K562 (cell line): Measurements from ENCODE around the gene AGAP3. TPM values are rescaled to one million over a fixed set of nuclear protein-coding genes. Genes with fewer than 3 reads are reported as not detected.
A peak's percentile ranks its signal among the peaks of the same experiment; 100 is the strongest.

Experiments used
- ATAC-seq: fragments of 200-7000 bp; cut with Tn5 transposase; 3 replicates; pipeline ENCODE4 v1.9.1; 2020; ENCODE audit warnings: moderate library complexity
- BruUV-seq: library from RNA; stranded (reverse); fragments of 400-500 nt; replicated peaks from 2 replicates; lab custom pipeline; 2021; lab: Mats Ljungman, UMichigan
- CTCF ChIA-PET: fragments of 300-600 bp; formaldehyde crosslinking; extraction: SDS; loops from one replicate; lab custom pipeline; 2021; ENCODE audit warnings: low intra/inter-chr PET ratio; lab: Yijun Ruan, JAX
- POLR2A ChIA-PET: fragments of 300-600, 350-650 bp; sonication (Branson Sonifier 250); formaldehyde crosslinking; extraction: SDS; loops from one replicate; lab custom pipeline; 2021; ENCODE audit warnings: antibody characterized with exemption, inconsistent platforms; lab: Yijun Ruan, JAX
- DNase-seq, 4 experiments: peaks; one replicate each; pipeline versions ENCODE4 v3.0.0 to v3.0.0-alpha.2; 2011 to 2018; ENCODE audit warnings: low spot score in 3 of 4, mixed read lengths in 3 of 4; ENCODE audit errors: extremely low read depth in 1 of 4
- FAIRE-seq: peaks from 2 replicates; lab custom pipeline; 2011; peaks lifted over from hg19 to GRCh38; lab: Jason Lieb, UNC
- H2AFZ ChIP-seq: 2 replicates; pipeline ENCODE4 v1.6.0; 2011; ENCODE audit warnings: low read depth, low read length, control low read depth, inconsistent platforms
- H3K27ac ChIP-seq: fragments of 200-600 bp; 3 replicates; pipeline ENCODE4 v1.8.0; 2011; ENCODE audit warnings: low read depth, mild to moderate bottlenecking, control low read depth, inconsistent platforms, low read length, moderate library complexity, mixed read lengths; ENCODE audit errors: extremely low read depth
- H3K27me3 ChIP-seq, 2 experiments: fragments of 300-600 bp in 1 of 2; 2 replicates in 1 of 2; 3 replicates in 1 of 2; pipeline versions ENCODE4 v1.6.0 to v1.8.0; 2011; ENCODE audit warnings: inconsistent platforms in 2 of 2, low read length in 2 of 2, mild to moderate bottlenecking in 1 of 2, mixed read lengths in 1 of 2, moderate library complexity in 1 of 2; ENCODE audit not compliant: control insufficient read depth in 2 of 2, insufficient read depth in 2 of 2
- H3K36me3 ChIP-seq: fragments of 300-600 bp; 3 replicates; pipeline ENCODE4 v1.8.0; 2011; ENCODE audit warnings: mild to moderate bottlenecking, low read length, inconsistent platforms; ENCODE audit not compliant: control insufficient read depth, insufficient read depth
- H3K4me1 ChIP-seq, 2 experiments: fragments of 200-600 bp in 1 of 2; replicated peaks in 1 of 2; 2 replicates in 1 of 2; 3 replicates in 1 of 2; pipeline versions ENCODE4 v1.5.1 to v1.8.0; 2011; ENCODE audit warnings: inconsistent platforms in 2 of 2, low read length in 2 of 2, mild to moderate bottlenecking in 1 of 2, mixed read lengths in 1 of 2, moderate library complexity in 1 of 2; ENCODE audit not compliant: control insufficient read depth in 2 of 2, insufficient read depth in 2 of 2
- H3K4me2 ChIP-seq: 2 replicates; pipeline ENCODE4 v1.6.1; 2011; ENCODE audit warnings: low read length, control low read depth, inconsistent platforms, mixed read lengths; ENCODE audit not compliant: insufficient read depth
- H3K4me3 ChIP-seq: fragments of 200-600 bp; sonication (generic), shearing (Covaris generic); 2 replicates; pipeline ENCODE4 v1.5.1; 2016; ENCODE audit warnings: control low read depth, inconsistent platforms
- H3K79me2 ChIP-seq: fragments of 200-600 bp; 3 replicates; pipeline ENCODE4 v1.8.0; 2011; ENCODE audit warnings: low read length, inconsistent platforms; ENCODE audit not compliant: control insufficient read depth, insufficient read depth
- H3K9ac ChIP-seq, 2 experiments: 2 replicates each; pipeline versions ENCODE4 v1.6.0 to v1.6.1; 2011; ENCODE audit warnings: low read depth in 2 of 2, low read length in 2 of 2, control low read depth in 1 of 2, inconsistent platforms in 1 of 2, mild to moderate bottlenecking in 1 of 2, mixed read lengths in 1 of 2; ENCODE audit not compliant: insufficient read depth in 1 of 2
- H3K9me1 ChIP-seq: one replicate; pipeline ENCODE4 v1.6.0; 2011; ENCODE audit warnings: inconsistent platforms, mild to moderate bottlenecking, low read length, moderate library complexity; ENCODE audit not compliant: control insufficient read depth, insufficient read depth
- H3K9me3 ChIP-seq: replicated peaks from 2 replicates; pipeline ENCODE4 v1.5.1; 2011; ENCODE audit warnings: low read depth, low read length, inconsistent platforms; ENCODE audit not compliant: control insufficient read depth, insufficient read depth
- H4K20me1 ChIP-seq: replicated peaks from 2 replicates; pipeline ENCODE4 v1.6.1; 2011; ENCODE audit warnings: low read length, inconsistent platforms, mixed read lengths; ENCODE audit not compliant: control insufficient read depth, insufficient read depth
- CBX3 ChIP-seq, 2 experiments: IDR thresholded peaks; 1 replicate in 1 of 2; 2 replicates in 1 of 2; pipeline ENCODE4 v1.6.1; 2012; ENCODE audit warnings: inconsistent platforms in 2 of 2, low read length in 2 of 2, borderline replicate concordance in 1 of 2, control low read depth in 1 of 2
- FOSL1 ChIP-seq: fragments of 200-800 bp; sonication (Bioruptor generic); conservative IDR thresholded peaks from 2 replicates; pipeline ENCODE4 v1.6.1; 2016; ENCODE audit warnings: missing genetic modification characterization, missing compliant biosample characterization
- MAFF ChIP-seq: IDR thresholded peaks from 2 replicates; pipeline ENCODE4 v1.6.1; 2012; ENCODE audit warnings: low read length, improper control_type of control experiment
- NONO ChIP-seq, 2 experiments: fragments of 200-400 bp in 1 of 2; fragments of 450-650 bp in 1 of 2; formaldehyde crosslinking in 1 of 2; IDR thresholded peaks; 2 replicates each; pipeline ENCODE4 v1.6.1; 2017; ENCODE audit warnings: low read depth in 2 of 2, mild to moderate bottlenecking in 2 of 2, moderate library complexity in 2 of 2, low read length in 1 of 2
- STAT5B ChIP-seq: fragments of 250-450 bp; sonication (Bioruptor Pico); IDR thresholded peaks from 2 replicates; pipeline ENCODE4 v1.8.0; 2021; ENCODE audit warnings: mild to moderate bottlenecking, inconsistent platforms
- VEZF1 ChIP-seq: fragments of 200-800 bp; sonication (Bioruptor generic); IDR thresholded peaks from 2 replicates; pipeline ENCODE4 v1.6.1; 2017; ENCODE audit warnings: missing genetic modification characterization, missing compliant biosample characterization
- ZBTB40 ChIP-seq, 2 experiments: fragments of 450-650 bp in 1 of 2; sonication (generic) in 1 of 2; formaldehyde crosslinking in 1 of 2; IDR thresholded peaks; 2 replicates each; pipeline versions ENCODE4 v1.7.1 to v1.9.0; 2016 to 2022; ENCODE audit warnings: inconsistent platforms in 1 of 2, mild to moderate bottlenecking in 1 of 2, missing genetic modification reagents in 1 of 2
- ZNF175 ChIP-seq: fragments of 200-800 bp; sonication (Bioruptor generic); IDR thresholded peaks from 2 replicates; pipeline ENCODE4 v1.6.1; 2016; ENCODE audit warnings: low read depth, mild to moderate bottlenecking, missing genetic modification characterization, missing compliant biosample characterization
- WGBS: fragments of 100-300 bp; shearing (Covaris generic); methylation state at CpG from one replicate; pipeline ENCODE4 v1.1.6; 2016; ENCODE audit warnings: low coverage, mixed read lengths; ENCODE audit not compliant: insufficient coverage; ENCODE audit errors: missing lambda C conversion rate; 5-methylcytosine and 5-hydroxymethylcytosine counted together
- in situ Hi-C: fragments of 300-500 bp; cut with MboI; formaldehyde crosslinking; loops from 4 replicates; pipeline ENCODE4 v1.15.0; 2018; ENCODE audit warnings: inconsistent platforms, mixed read lengths
- intact Hi-C: fragments of 100-400 bp; cut with micrococcal nuclease; formaldehyde crosslinking; loops from 2 replicates; pipeline ENCODE4 v1.14.2; 2022
- polyA plus RNA-seq, 8 experiments: library from polyadenylated mRNA; depleted of rRNA in 4 of 8; stranded (reverse) in 5 of 8; unstranded in 3 of 8; fragments of >200 nt; fragmentation: Nextera tagmentation in 2 of 8; fragmentation: Illumina TruSeq in 1 of 8; extraction: Ambion mirVana in 2 of 8; extraction: Trizol in 1 of 8; gene quantifications; 2 replicates each; pipeline versions ENCODE4 v1.2.1 to v1.2.3, GENCODE V29; 2011 to 2014; ENCODE audit warnings: inconsistent platforms in 1 of 8, missing spikeins in 1 of 8
- total RNA-seq, 7 experiments: library from RNA; depleted of rRNA in 6 of 7; stranded (reverse); fragments of >200 nt in 6 of 7; fragmentation: Illumina TruSeq in 2 of 7; extraction: Trizol in 2 of 7; gene quantifications; 2 replicates each; pipeline versions ENCODE4 v1.2.1 to v1.2.3, GENCODE V29; 2011 to 2021; ENCODE audit warnings: low replicate concordance in 1 of 7

Gene AGAP3
- total and polyA plus RNA-seq, 9 of the 15 experiments (the other 6 are each of a cell fraction or from before 2014, with no cell fraction given), result 3.4 to 208 (median 62.2) TPM

GRCh38 chr7:151063212-151063561, 23.1 kb upstream of the AGAP3 start:
- peak overlapping the region; percentile 84; the same call in 1 of the 2 replicates for H3K4me3 ChIP-seq
- FAIRE-seq (peak; percentile 78), ATAC-seq (peak; percentile 0; the same call in 2 of the 3 replicates), DNase-seq (peak in 3 of 4 experiments; percentile 59 to 70 (median 65))
- H3K9ac ChIP-seq, result peak overlapping the region; percentile 21 to 91; a peak in 3 of 4 replicates
- H3K4me1 ChIP-seq, result peaks cover 42 to 80% of the 10 kb centered on the region in 2 experiments
- peaks cover 58% of the 10 kb centered on the region for H3K36me3 ChIP-seq
- 11% methylated on average over 10 of the region's 11 CpGs for WGBS
- CTCF ChIA-PET, result no interaction called here
- no peak overlapping the region for H2AFZ ChIP-seq
- H3K9me1 ChIP-seq, result no peaks in the 10 kb centered on the region
- BruUV-seq, result no TSS peak
- in situ Hi-C loops (no loop called here), intact Hi-C loops (no loop called here)
- no peaks in the 10 kb centered on the region for H3K27me3 ChIP-seq
- peak overlapping the region; percentile 63 for H3K4me2 ChIP-seq
- peaks cover 68% of the 10 kb centered on the region for H3K79me2 ChIP-seq
- peak overlapping the region; percentile 90 for H3K27ac ChIP-seq
- POLR2A ChIA-PET, result interaction anchor here (0.6 to 2.7 kb wide), 12 partner anchors 8 to 720 kb away, joined by 3 to 9 read pairs (median 4); partner anchors contain the start of gene FASTK
- no peaks in the 10 kb centered on the region for H3K9me3 ChIP-seq
- peaks cover 10% of the 10 kb centered on the region for H4K20me1 ChIP-seq
- no peak for TF ChIP-seq NONO (IDR thresholded peaks at IDR 0.05; ENCODE audit: low read depth in 2 of 2, low read length in 1 of 2)
- 0 out of 2 replicates have a peak, but pooled peaks have one; percentile 47 for TF ChIP-seq ZNF175 (CRISPR knock-in tag)
- peak; percentile 44 for TF ChIP-seq VEZF1
- no peak for TF ChIP-seq ZBTB40 (IDR thresholded peaks at IDR 0.05)
- TF ChIP-seq ZBTB40 (CRISPR knock-in tag; IDR thresholded peaks at IDR 0.05), result no peak
- peak; percentile 60 for TF ChIP-seq FOSL1 (tag)
- no peak for TF ChIP-seq MAFF
- TF ChIP-seq CBX3 (IDR thresholded peaks at IDR 0.05; ENCODE audit: borderline replicate concordance in 1 of 2, low read length in 2 of 2), result 0 out of 3 replicates have a peak, but pooled peaks of 1 of the 2 experiments have one; percentile 6
- no peak for TF ChIP-seq STAT5B (CRISPR knock-in tag)
